ENCODE results near the gene NCOA7.
"Not testable (repeated sequence)": the region's sequence is repeated elsewhere in the genome, so short reads cannot be mapped to it uniquely, and the experiment has no call there.

The NCOA7 gene

DNA sequence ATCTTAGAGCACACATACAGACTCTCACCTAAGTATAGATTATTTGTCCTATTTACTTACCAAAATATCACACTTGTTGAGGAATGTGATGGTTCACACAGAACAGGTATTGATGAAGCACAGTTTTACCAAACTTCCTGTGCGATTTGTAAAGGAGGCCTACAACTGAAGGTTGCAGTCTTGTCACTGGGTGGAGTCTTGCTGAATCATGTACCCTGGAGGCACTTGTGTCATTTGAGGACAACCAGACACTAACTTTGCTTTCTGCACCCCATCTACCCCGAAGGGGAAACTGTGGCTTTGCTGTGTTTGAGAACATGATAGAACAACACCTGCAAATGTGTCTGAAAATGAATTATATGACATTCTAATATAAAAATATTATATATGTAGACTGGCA, 133.4 kb downstream of the NCOA7 start:
- DNase-seq (ENCODE audit: low read depth) = no peak

DNA sequence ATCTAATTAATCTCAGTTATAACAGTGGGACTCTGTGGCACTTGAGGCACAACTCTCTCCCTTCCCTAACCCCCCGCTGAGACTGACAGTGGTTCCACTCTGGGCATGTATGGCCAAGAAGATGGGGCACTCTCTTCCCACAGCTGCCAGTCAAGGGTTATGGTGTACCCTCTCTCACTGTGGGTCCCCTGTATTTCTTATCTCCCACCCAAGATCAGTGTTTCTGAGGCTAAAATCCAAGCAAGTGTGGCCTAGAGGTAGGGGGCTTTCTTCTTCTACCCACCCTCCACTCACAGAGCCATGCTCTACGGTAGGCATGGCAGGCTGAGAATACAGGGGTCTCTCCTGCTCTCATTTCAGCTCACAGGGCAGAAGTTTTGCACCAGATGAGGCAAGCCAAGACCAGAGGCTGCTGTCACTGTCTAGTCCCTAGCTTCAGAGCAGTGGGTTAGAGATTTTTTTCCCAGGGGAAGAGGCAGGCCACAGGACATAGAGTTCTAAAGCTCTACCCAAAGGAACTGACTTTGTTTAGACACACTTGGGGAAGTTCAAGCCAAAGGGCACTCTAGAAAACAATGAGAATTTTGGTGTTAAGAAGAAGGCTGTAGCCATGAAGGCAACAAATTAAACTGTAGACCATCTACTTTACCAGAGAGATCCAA, 134.1 kb downstream of the NCOA7 start:
- DNase-seq (ENCODE audit: low read depth) = no peak

DNA sequence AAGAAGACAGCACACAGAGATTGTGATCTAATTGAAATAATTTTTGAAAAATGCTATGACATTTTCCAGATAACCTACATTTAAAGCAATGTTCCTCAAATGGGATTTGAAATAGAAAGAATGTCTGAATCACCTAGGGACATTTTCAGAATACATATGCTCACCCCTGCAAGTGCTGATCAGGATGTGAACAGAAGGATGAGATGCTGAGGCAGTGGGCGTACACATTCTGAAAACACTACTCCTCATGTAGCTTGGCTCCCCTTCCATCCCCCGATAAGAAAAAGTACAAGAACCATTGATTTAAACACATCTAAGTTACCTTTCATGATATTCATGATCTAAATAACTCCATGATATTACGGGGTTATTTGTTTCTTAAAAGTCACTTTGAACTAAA, 136.0 kb downstream of the NCOA7 start:
- no peak for DNase-seq (ENCODE audit: low read depth)

DNA sequence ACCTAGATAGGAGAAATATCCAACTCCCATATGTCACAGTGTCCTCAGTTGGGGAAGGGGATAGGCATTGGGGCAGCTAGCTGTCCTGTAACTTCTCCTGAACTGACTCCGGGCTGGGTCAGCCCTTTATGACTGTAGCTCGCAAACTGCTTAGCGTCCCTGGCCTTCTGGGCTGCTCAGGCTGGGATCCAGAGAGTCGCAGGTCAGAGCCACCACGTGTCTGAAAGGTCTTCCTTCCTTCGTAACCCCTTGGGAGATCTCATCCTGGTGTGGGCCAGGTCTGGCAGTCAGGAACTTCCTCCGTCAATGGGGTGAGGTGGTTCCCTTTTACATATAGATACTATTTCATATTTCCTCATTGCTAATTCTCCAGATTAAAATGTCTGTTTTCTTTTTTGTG, 137.0 kb downstream of the NCOA7 start:
- DNase-seq (ENCODE audit: low read depth) = no peak

DNA sequence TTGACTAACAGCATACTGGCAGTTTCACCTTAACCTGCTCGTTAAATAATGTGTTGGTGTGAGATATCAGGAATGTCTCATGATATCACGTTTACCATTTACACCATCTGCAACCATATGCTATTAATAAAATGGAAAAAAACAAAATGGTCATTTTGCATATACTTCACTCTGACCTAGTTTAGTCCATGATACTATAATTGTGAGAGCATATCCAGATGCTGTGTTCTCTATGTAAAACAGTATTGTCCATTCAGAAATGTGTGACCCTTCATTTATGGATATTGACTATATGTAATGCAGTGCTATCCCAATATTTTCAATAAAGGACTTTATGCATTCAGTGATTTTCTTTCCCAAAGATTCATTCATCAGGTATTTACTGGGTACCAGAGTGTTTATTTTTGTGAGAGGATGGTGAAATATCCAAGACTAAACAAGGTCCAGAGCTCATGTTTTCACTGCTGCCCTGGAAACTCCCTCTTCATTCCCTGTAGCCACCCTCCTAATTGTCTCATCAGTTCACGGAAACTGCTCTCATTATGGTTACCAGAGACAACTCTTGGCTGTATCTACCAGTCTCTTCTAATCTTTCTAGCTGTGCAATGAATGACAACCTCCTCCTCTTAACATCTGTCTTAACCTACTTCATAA, 140.1 kb downstream of the NCOA7 start:
- DNase-seq (ENCODE audit: low read depth) = no peak

DNA sequence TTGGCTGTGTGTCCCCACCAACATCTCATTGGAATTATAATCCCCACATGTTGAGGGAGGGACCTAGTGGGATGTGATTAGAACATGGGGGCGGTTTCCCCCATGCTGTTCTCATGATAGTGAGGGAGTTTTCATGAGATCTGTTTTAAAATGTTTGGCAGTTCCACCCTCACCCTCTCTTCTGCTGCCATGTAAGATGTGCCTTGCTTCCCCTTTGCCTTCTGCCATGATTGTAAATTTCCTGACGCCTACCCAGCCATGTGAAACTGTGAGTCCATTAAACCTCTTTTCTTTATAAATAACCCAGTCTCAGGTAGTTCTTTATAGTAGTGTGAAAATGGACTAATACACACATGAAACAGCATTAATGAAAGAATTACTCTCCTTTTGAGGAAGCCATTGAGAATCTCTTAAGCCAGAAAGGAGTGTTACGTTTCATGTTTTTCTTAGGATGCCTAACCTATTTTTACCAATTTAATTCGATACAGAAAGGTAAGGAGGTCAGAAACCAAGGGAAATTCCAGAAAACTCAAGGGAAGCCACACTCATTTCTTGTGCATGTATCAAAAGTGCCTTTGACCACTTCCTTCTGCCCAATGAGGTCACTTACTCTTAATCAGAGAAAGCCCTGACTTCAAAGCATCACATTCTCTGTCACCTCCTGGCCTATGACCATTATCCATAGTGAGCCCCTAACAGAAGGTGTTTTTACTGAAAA, 141.1 kb downstream of the NCOA7 start:
- no peak for DNase-seq (ENCODE audit: low read depth)

DNA sequence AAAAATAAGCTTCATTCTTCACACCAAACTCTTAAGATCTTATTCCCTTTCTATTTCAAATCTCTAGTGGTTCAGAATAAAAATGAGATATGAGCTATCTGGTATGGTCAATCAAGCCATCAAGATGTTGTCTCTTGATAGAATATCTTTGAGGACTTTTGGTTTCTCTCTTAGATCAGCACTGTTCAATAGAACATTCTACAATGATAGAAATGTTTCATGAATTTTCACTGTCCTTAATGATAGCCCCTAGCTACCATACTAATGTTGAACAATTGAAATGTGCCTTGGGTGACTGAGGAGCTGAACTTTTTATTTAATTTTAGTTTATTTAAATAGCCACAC, 141.7 kb downstream of the NCOA7 start:
- DNase-seq (ENCODE audit: low read depth) = no peak

DNA sequence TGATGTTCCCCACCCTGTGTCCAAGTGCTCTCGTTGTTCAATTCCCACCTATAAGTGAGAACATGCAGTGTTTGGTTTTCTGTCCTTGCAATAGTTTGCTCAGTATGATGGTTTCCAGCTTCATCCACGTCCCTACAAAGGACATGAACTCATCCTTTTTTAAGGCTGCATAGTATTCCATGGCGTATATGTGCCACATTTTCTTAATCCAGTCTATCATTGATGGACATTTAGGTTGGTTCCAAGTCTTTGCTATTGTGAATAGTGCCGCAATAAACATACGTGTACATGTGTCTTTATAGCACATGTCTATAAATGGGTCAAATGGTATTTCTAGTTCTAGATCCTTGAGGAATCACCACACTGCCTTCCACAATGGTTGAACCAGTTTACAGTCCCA, 144.8 kb downstream of the NCOA7 start:
- DNase-seq (ENCODE audit: low read depth) = not testable (repeated sequence)

DNA sequence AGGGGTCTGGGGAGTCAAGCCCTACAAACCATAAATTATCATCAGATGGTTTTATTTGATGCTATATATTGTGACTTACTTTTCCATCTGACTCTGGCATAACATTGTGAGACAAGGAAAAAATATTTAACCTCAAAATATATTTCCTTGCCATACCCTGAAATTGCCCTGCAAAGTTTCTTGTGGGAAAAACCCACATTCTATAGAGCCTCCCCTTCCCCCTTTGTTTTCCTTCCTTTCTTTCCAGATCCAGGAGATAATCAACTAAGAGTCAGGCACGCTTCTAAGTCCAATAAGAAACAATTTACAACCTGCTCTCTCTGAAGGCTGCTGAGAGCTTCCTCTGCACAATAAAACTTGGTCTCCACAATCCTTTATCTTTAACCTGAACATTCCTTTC, 148.3 kb downstream of the NCOA7 start:
- DNase-seq (ENCODE audit: low read depth) = no peak

DNA sequence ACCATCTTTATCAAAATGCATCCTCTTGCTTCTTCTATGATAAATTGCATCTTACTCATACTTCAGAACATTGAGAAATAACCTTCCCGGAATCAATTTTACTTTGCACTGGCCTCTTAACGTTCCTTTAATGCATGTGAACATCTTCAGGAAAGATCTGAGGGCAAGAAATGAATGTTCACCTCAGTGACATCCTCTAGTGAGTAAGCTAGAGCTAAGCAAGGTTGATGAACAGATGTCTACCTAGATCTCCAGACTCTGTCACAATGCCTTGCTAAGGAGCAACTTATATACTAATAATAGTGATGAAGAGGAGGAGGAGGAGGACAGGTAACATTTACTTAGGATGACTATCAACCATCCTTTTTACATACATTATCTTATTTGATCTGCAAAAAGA, 149.0 kb downstream of the NCOA7 start:
- no peak for DNase-seq (ENCODE audit: low read depth)

DNA sequence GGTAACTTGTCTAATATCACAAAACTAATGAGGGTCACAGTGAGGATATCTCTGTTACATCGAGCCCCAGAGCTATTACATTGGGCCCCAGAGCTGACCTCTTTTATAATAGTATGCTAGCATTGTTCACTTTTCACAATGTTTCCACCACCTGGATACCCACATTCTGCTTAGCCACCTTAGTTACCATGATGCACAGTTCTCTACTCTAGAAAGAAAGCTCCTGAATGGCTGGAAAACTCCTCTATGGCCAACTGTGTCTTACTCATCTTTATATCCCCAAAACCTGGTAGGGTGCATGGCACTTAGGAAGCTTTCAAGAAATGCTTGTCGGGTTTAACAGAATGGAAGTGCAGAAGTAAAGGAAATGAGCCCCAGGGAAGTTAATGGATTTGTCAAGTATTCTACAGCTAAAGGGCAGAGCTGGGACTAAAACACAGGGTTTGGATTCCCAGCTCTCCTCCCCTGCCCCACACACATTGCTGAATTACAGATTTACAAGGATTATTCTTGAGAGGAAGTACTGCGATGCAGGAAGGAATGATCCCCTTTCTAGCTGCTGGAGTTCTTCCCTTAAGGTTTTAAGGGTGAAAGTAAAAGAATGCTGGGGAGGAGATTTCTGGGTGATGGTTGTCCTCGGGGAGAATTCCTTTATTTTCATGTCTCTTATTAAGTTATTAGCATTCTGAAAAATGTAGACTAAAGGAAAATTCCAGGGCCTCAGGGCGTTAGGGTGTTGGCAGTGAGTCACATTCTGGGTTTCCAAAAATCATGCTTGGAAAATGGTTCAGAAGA, 149.7 kb downstream of the NCOA7 start:
- DNase-seq (ENCODE audit: low read depth) = no peak

DNA sequence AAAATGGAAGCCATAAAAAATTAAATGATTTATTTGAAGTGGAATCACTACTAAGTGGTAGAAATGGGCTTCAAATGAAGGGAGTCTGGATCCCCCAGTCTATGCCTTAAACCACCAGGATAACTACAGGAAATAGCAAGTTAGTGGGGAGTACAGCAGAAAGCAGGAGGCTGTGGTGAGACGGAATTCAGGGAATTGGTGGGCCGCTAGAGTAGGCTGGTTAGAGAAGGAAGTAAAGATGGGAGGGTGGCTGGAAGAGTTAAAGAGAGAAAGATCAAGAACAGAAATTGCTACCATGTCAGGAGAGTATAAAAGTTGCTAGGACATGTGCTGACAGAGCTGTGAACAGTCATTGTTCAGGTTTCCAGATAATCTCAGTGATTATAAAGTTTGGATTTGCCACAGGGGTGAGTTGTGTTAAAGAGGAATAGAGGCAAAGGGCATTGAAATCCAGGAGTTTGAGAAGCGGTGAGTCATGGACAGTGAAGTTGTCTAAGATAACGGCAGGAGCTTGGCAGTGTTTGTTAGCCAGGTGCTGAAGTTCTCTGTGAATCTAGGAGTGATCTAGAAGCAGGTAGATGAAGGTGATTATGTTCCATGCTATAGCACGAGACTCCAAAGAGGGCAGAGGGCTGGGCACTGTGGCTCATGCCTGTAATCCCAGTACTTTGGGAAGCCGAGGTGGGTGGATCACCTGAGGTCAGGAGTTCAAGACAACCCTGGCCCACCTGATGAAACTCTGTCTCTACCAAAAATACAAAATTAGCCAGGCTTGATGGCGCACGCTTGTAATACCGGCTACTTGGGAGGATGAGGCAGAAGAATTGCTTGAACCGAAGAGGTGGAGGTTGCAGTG, 152.1 kb downstream of the NCOA7 start:
- DNase-seq (ENCODE audit: low read depth) = no peak

DNA sequence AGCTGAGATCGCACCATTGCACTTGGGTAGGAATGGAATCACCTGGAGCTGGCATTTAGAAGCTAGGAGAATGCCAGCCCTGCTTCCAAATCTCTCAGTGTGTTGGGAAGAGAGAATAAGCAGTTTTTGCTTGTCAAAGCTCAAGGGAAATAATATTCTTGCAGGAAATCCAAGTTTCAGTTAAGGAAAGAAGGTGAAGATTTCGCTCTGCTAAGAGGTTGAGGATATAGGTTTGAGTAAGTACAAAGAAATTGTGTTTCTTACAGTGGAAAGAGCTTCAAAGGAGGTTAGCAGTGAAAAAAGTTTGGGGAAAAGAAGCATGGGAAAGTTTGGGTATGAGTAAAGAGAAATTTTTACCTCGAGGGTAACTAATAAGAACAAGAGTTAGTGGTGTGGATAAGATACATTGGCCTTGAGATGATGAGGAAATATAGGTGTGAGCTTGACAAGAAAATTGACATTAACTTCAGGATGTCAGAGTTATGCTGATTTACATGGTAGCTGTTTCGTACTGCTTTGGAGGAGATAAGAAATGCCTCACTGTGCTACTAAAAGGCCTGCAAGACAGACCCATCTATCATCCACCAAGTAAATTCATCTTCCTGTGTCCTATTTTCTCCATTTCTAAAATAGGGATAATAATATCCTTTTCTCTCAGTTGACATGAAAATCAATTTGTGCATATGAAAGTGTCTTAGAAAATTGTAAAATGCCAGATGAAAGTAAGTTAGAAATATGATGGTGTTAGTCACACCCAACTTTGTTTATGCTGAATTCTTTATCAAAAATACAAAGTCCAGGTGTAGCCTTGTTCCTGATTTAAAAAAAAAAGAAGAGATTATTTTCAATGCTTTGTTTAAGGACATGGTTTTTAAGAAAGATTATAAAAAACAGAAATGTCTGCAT, 153.0 kb downstream of the NCOA7 start:
- no peak for DNase-seq (ENCODE audit: low read depth)

DNA sequence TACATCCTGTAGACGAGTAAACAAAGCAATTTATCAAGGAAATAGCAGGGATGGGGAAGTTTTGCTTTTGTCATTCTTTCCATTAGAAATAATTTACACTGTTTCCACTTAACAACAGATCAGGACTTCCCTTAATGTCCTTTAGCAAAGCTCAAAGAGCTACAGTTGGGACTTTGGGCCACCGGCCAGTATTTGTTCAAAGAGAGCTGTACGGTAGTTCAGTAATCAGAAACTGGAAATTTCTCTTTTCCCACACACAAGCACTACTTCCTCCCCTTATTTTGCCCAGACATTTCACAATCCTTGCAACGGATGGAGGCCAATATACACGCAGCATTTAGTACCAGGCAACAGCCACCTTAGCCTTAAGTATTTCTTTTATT, 153.7 kb downstream of the NCOA7 start:
- DNase-seq (ENCODE audit: low read depth) = no peak

DNA sequence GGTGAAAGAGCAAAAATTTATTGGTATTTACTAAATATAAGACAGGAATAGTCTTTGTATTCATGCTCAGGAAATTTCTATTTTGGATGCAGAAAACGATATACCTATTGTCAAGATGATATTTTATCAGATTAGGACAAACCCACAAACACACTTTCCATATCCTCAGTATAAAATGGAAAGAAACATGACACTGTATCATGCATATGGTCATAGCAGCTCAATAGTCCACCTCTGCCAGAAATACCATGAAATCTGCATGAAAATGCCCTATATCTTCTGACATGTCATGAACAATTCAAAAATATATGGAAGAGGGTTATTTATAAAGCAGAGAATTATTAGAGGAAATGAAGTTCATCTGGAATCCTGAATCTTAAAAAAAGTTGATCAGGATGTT, 154.1 kb downstream of the NCOA7 start:
- DNase-seq (ENCODE audit: low read depth) = no peak

DNA sequence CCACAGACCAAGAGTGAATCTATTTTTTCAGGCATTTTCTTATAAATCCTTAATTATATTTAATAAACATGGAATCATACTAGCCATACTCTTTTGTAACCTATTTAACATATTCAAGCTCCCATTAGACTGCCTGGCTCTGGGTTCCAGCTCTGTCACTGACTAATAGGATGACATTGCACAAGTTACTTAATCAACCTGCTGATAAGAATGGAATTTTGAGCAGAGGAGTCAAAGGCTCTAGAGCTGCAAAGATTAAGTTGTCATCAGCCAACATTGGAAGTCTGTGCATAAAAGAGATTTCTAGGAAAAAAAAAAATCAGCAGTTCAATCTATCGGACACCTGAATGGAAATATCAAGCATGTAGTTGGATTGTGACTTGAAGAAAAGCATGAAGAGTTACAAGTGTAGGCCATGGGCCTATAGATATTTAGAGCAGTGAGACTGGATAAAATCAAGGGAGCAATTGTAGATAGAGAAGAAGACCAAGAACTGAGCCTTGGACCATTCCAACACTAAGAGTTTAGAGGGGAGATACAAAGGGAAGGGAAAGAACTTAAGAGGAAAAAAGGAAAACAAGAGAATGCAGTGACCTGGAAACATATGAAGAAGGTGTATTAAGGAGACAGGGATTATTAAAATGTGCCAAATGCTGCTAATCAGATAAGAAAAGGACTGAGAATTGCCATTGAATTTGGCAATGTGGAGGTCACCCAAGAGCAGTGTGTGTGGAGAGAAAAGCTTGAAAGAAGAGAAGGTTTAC, 154.8 kb downstream of the NCOA7 start:
- DNase-seq (ENCODE audit: low read depth) = no peak

DNA sequence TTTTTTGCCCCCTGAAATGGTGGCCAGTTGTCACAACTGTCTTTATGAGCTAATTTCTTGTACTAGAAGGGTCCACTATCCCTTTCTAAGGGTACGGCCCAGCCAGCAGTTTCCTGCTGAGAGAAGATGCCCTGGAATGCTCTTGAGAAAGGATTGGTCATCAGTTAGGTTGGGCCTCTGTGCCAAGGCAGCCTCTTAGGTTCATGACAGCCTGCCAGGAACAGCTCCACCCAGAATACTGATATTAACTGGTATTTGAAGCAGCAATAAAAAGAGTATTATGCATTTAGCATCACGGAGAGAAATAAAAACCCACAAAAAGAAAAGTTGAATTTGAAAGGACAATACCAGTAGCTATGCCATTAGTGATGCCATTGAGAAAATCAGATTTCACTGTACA, 156.9 kb downstream of the NCOA7 start:
- DNase-seq (ENCODE audit: low read depth) = no peak

DNA sequence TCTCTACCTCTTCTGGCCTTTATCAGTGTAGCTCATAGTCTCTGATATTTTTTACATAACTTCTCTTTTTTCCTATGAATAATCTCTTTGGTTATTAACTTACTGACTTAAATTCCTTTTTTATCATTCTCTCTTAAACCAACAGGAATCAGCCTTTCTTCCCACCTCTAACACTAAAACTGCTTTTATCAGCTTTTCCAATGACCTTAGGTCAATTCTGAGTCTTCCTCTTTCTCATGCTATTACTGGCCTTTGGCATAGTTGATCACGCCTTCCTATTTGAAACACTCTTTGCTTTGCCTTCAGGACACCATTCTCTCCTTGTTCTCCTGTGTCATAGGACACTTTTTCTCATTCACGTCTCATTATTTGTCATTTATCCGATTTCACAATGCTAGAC, 157.7 kb downstream of the NCOA7 start:
- DNase-seq (ENCODE audit: low read depth) = no peak

DNA sequence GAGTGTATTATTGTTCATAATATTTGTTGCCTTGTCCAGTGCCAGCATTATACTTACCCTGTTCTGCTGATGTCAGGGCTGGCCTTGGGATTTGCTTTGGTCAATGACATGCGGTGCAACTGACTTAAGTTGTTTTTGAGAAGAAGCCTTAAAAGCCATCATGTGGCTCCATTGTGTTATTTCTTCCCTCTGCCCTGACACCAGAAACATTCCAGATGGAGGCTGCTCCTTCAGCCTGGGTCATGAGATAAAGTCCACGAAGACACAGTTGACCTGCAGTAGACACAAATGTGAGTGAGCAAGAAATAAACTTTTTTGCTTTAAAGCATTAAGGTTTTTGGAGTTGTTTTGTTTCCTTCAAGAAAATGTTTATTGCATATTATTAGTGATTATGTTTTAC, 158.3 kb downstream of the NCOA7 start:
- no peak for DNase-seq (ENCODE audit: low read depth)

DNA sequence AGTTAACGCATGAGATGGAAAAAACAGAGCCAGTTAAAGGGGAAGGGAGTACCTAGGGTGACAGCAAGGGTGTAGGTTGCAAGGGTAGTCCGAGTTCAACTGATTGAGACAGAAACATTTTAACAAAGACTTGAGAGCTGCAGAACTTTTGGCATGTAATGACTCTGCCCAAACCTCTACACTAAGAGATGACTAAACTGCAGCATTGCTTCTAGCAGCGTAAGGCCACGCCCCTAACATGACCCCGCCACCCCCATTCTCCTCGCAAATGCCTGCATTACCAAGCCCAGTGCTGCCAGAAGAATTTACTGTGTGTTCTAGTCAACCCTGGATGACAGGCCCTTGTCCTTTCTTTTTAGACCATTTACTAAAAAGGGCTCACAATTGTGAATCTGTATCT, 159.5 kb downstream of the NCOA7 start:
- DNase-seq (ENCODE audit: low read depth) = no peak

All from stimulated activated CD4-positive, alpha-beta T cell treated with anti-CD3 and anti-CD28 coated beads, Interleukin-2, amount 100 ng/mL, for 4 hours (primary cell).